ENCODE results near the gene SPATA24. TPM values are rescaled to one million over a fixed set of nuclear protein-coding genes. Genes with fewer than 3 reads are reported as not detected.
A peak's percentile ranks its signal among the peaks of the same experiment; 100 is the strongest.

Gene SPATA24
- total RNA-seq, 1 experiment from 2014 or later = 1.4 TPM

GRCh38 chr5:139430015-139430414 is 26.1 kb upstream of the SPATA24 start:
- no peaks in the 10 kb centered on the region for H3K4me1 ChIP-seq (ENCODE audit: insufficient read depth, low read length)
- no peak overlapping the region for H2AFZ ChIP-seq (ENCODE audit: low read length)
- H3K79me2 ChIP-seq (ENCODE audit: low read length) = no peaks in the 10 kb centered on the region
- TF ChIP-seq CTCF (conservative IDR thresholded peaks at IDR 0.05; ENCODE audit: low read depth, low read length) = no peak
- H3K27me3 ChIP-seq (ENCODE audit: low read length) = no peaks in the 10 kb centered on the region
- H3K9me3 ChIP-seq (ENCODE audit: low read length) = no peaks in the 10 kb centered on the region
- DNase-seq = no peak
- POLR2A ChIA-PET (ENCODE audit: unreplicated experiment) = no interaction called here
- BruUV-seq (replicated peaks) = no TSS peak
- CTCF ChIA-PET = no interaction called here
- no peak overlapping the region for H3K4me3 ChIP-seq (ENCODE audit: low read length)
- H3K9me2 ChIP-seq (replicated peaks; ENCODE audit: low read length) = no peaks in the 10 kb centered on the region
- H4K20me1 ChIP-seq (ENCODE audit: low read length) = no peaks in the 10 kb centered on the region
- ATAC-seq = no peak
- intact Hi-C loops (cut with micrococcal nuclease) = no loop called here
- no peaks in the 10 kb centered on the region for H3K36me3 ChIP-seq (ENCODE audit: low read depth, low read length)
- no peak overlapping the region for H3K9ac ChIP-seq (ENCODE audit: low read length)
- H3K27ac ChIP-seq (ENCODE audit: low read length) = no peak overlapping the region
- no peaks in the 10 kb centered on the region for H3F3A ChIP-seq (ENCODE audit: low read length, unreplicated experiment)
- H3K4me2 ChIP-seq (ENCODE audit: low read length) = no peak overlapping the region

GRCh38 chr5:139426203-139426885 is 22.5 kb upstream of the SPATA24 start:
- no peaks in the 10 kb centered on the region for H3F3A ChIP-seq (ENCODE audit: low read length, unreplicated experiment)
- no peaks in the 10 kb centered on the region for H3K27me3 ChIP-seq (ENCODE audit: low read length)
- no peak overlapping the region for H3K4me2 ChIP-seq (ENCODE audit: low read length)
- H3K9ac ChIP-seq (ENCODE audit: low read length) = no peak overlapping the region
- CTCF ChIA-PET = no interaction called here
- POLR2A ChIA-PET (ENCODE audit: unreplicated experiment) = no interaction called here
- H3K9me2 ChIP-seq (replicated peaks; ENCODE audit: low read length) = no peaks in the 10 kb centered on the region
- no peak overlapping the region for H2AFZ ChIP-seq (ENCODE audit: low read length)
- TF ChIP-seq EZH2phosphoT487 (IDR thresholded peaks at IDR 0.05; ENCODE audit: borderline replicate concordance, low read length) = no peak
- no peak for TF ChIP-seq CTCF (conservative IDR thresholded peaks at IDR 0.05; ENCODE audit: low read depth, low read length)
- no peak for TF ChIP-seq EZH2 (IDR thresholded peaks at IDR 0.05; ENCODE audit: low read length, unreplicated experiment)
- BruUV-seq (replicated peaks) = no TSS peak
- no peaks in the 10 kb centered on the region for H4K20me1 ChIP-seq (ENCODE audit: low read length)
- intact Hi-C loops (cut with micrococcal nuclease) = no loop called here
- H3K9me3 ChIP-seq (ENCODE audit: low read length) = no peaks in the 10 kb centered on the region
- ATAC-seq (no peak), DNase-seq (peak; percentile 4)
- H3K27ac ChIP-seq (ENCODE audit: low read length) = no peak overlapping the region
- no peaks in the 10 kb centered on the region for H3K79me2 ChIP-seq (ENCODE audit: low read length)
- no peak overlapping the region for H3K4me3 ChIP-seq (ENCODE audit: low read length)
- H3K4me1 ChIP-seq (ENCODE audit: insufficient read depth, low read length) = no peaks in the 10 kb centered on the region
- no peaks in the 10 kb centered on the region for H3K36me3 ChIP-seq (ENCODE audit: low read depth, low read length)

GRCh38 chr5:139425497-139425896 is 21.6 kb upstream of the SPATA24 start:
- Histone ChIP-seq H3K27ac (ENCODE audit: low read length) (no peak overlapping the region), H3K36me3 (ENCODE audit: low read depth, low read length) (no peaks in the 10 kb centered on the region), H3K9ac (ENCODE audit: low read length) (no peak overlapping the region), H4K20me1 (ENCODE audit: low read length) (no peaks in the 10 kb centered on the region), H3K9me2 (replicated peaks; ENCODE audit: low read length) (no peaks in the 10 kb centered on the region), H3K9me3 (ENCODE audit: low read length) (no peaks in the 10 kb centered on the region), H3F3A (ENCODE audit: low read length, unreplicated experiment) (no peaks in the 10 kb centered on the region), H3K4me2 (ENCODE audit: low read length) (no peak overlapping the region), H3K79me2 (ENCODE audit: low read length) (no peaks in the 10 kb centered on the region), H2AFZ (ENCODE audit: low read length) (no peak overlapping the region), H3K4me1 (ENCODE audit: insufficient read depth, low read length) (no peaks in the 10 kb centered on the region), H3K27me3 (ENCODE audit: low read length) (no peaks in the 10 kb centered on the region), H3K4me3 (ENCODE audit: low read length) (no peak overlapping the region)
- no peak for ATAC-seq
- DNase-seq = no peak
- no peak for TF ChIP-seq CTCF (conservative IDR thresholded peaks at IDR 0.05; ENCODE audit: low read depth, low read length)
- no peak for TF ChIP-seq EZH2phosphoT487 (IDR thresholded peaks at IDR 0.05; ENCODE audit: borderline replicate concordance, low read length)
- TF ChIP-seq EZH2 (IDR thresholded peaks at IDR 0.05; ENCODE audit: low read length, unreplicated experiment) = no peak
- intact Hi-C loops (cut with micrococcal nuclease) = no loop called here
- no TSS peak for BruUV-seq (replicated peaks)
- ChIA-PET POLR2A (ENCODE audit: unreplicated experiment) (interaction anchor here (0.6 kb wide), 1 partner anchor 34 kb away, joined by 3 read pairs; no protein-coding TSS in a partner anchor), CTCF (no interaction called here)
